ENCODE results near the gene TBC1D25. TPM values are rescaled to one million over a fixed set of nuclear protein-coding genes. Genes with fewer than 3 reads are reported as not detected.

The TBC1D25 gene
- total RNA-seq, 3 donors from 2014 or later = 15.1 to 17.4 (median 16.5) TPM

GRCh38 chrX:48591255-48591791, 51.8 kb downstream of the TBC1D25 start:
- Mint-ChIP-seq H3K4me3 (no peak overlapping the region), H3K36me3 (ENCODE audit: insufficient read depth) (no peaks in the 10 kb centered on the region), H3K27me3 (ENCODE audit: low read depth) (no peaks in the 10 kb centered on the region), H3K9me3 (no peaks in the 10 kb centered on the region), H3K4me1 (ENCODE audit: low read depth) (no peaks in the 10 kb centered on the region)
- DNase-seq (no peak), ATAC-seq (no peak)

- Mint-ChIP-seq H3K9me3 (no peaks in the 10 kb centered on the region), H3K36me3 (ENCODE audit: insufficient read depth) (no peaks in the 10 kb centered on the region), H3K4me1 (ENCODE audit: low read depth) (peaks cover 3% of the 10 kb centered on the region), H3K4me3 (no peak overlapping the region), H3K27me3 (ENCODE audit: low read depth) (no peaks in the 10 kb centered on the region)
- DNase-seq = no peak
- no peak for ATAC-seq
These were observed 53.5 kb downstream of the TBC1D25 start for GRCh38 chrX:48592971-48593370.

- DNase-seq (no peak), ATAC-seq (no peak)
- no peaks in the 10 kb centered on the region for H3K9me3 Mint-ChIP-seq
- H3K4me1 Mint-ChIP-seq (ENCODE audit: low read depth) = peaks cover 10% of the 10 kb centered on the region
- no peaks in the 10 kb centered on the region for H3K27me3 Mint-ChIP-seq (ENCODE audit: low read depth)
- H3K36me3 Mint-ChIP-seq (ENCODE audit: insufficient read depth) = no peaks in the 10 kb centered on the region
- H3K4me3 Mint-ChIP-seq = no peak overlapping the region
These were observed 56.4 kb downstream of the TBC1D25 start for GRCh38 chrX:48595929-48596328.

GRCh38 chrX:48597353-48598264, 58.1 kb downstream of the TBC1D25 start, which contains the start of gene WDR13:
Gene WDR13 (plus strand): TSS chrX:48597492. CDS start chrX:48597997, 505 bp downstream.
- peak within 1 kb of the TSS; percentile 96 for H3K4me3 Mint-ChIP-seq
- peak; percentile 91 to 94 for ATAC-seq
- H3K27me3 Mint-ChIP-seq (ENCODE audit: low read depth) = no peaks in the 10 kb centered on the region
- H3K36me3 Mint-ChIP-seq (ENCODE audit: insufficient read depth) = no peaks in the 10 kb centered on the region
- DNase-seq = peak; percentile 88
- peaks cover 10% of the 10 kb centered on the region for H3K4me1 Mint-ChIP-seq (ENCODE audit: low read depth)
- no peaks in the 10 kb centered on the region for H3K9me3 Mint-ChIP-seq

- Mint-ChIP-seq H3K36me3 (ENCODE audit: insufficient read depth) (no peaks in the 10 kb centered on the region), H3K27me3 (ENCODE audit: low read depth) (no peaks in the 10 kb centered on the region), H3K9me3 (no peaks in the 10 kb centered on the region), H3K4me3 (peak overlapping the region; percentile 96), H3K4me1 (ENCODE audit: low read depth) (peaks cover 10% of the 10 kb centered on the region)
- DNase-seq (no peak), ATAC-seq (no peak)
These were observed 59.1 kb downstream of the TBC1D25 start for GRCh38 chrX:48598614-48599013.

- Mint-ChIP-seq H3K27me3 (ENCODE audit: low read depth) (no peaks in the 10 kb centered on the region), H3K9me3 (no peaks in the 10 kb centered on the region), H3K36me3 (ENCODE audit: insufficient read depth) (peaks cover under 1% of the 10 kb centered on the region), H3K4me1 (ENCODE audit: low read depth) (peaks cover 10% of the 10 kb centered on the region), H3K4me3 (no peak overlapping the region)
- ATAC-seq = no peak
- DNase-seq = no peak
These were observed 59.8 kb downstream of the TBC1D25 start for GRCh38 chrX:48599341-48599740.

- Mint-ChIP-seq H3K4me1 (ENCODE audit: low read depth) (peaks cover 10% of the 10 kb centered on the region), H3K9me3 (no peaks in the 10 kb centered on the region), H3K36me3 (ENCODE audit: insufficient read depth) (peaks cover 3% of the 10 kb centered on the region), H3K27me3 (ENCODE audit: low read depth) (no peaks in the 10 kb centered on the region), H3K4me3 (no peak overlapping the region)
- DNase-seq (no peak), ATAC-seq (no peak)
These were observed 60.7 kb downstream of the TBC1D25 start for GRCh38 chrX:48600226-48600625.

- ATAC-seq (no peak), DNase-seq (no peak)
- H3K4me1 Mint-ChIP-seq (ENCODE audit: low read depth) = peaks cover 10% of the 10 kb centered on the region
- H3K9me3 Mint-ChIP-seq = no peaks in the 10 kb centered on the region
- peaks cover 5% of the 10 kb centered on the region for H3K36me3 Mint-ChIP-seq (ENCODE audit: insufficient read depth)
- H3K27me3 Mint-ChIP-seq (ENCODE audit: low read depth) = no peaks in the 10 kb centered on the region
- no peak overlapping the region for H3K4me3 Mint-ChIP-seq
These were observed 62.4 kb downstream of the TBC1D25 start for GRCh38 chrX:48601741-48602394.

GRCh38 chrX:48604701-48605100, 65.2 kb downstream of the TBC1D25 start:
- ATAC-seq (no peak), DNase-seq (no peak)
- H3K4me1 Mint-ChIP-seq (ENCODE audit: low read depth) = no peaks in the 10 kb centered on the region
- no peaks in the 10 kb centered on the region for H3K27me3 Mint-ChIP-seq (ENCODE audit: low read depth)
- H3K9me3 Mint-ChIP-seq = no peaks in the 10 kb centered on the region
- H3K4me3 Mint-ChIP-seq = no peak overlapping the region
- H3K36me3 Mint-ChIP-seq (ENCODE audit: insufficient read depth) = peaks cover 5% of the 10 kb centered on the region

- Mint-ChIP-seq H3K27me3 (ENCODE audit: low read depth) (no peaks in the 10 kb centered on the region), H3K9me3 (no peaks in the 10 kb centered on the region), H3K36me3 (ENCODE audit: insufficient read depth) (peaks cover 5% of the 10 kb centered on the region), H3K4me3 (no peak overlapping the region), H3K4me1 (ENCODE audit: low read depth) (no peaks in the 10 kb centered on the region)
- DNase-seq = no peak
- no peak for ATAC-seq
These were observed 66.6 kb downstream of the TBC1D25 start for GRCh38 chrX:48606091-48606490.

- Mint-ChIP-seq H3K36me3 (ENCODE audit: insufficient read depth) (no peaks in the 10 kb centered on the region), H3K4me1 (ENCODE audit: low read depth) (no peaks in the 10 kb centered on the region), H3K9me3 (no peaks in the 10 kb centered on the region), H3K4me3 (no peak overlapping the region), H3K27me3 (ENCODE audit: low read depth) (peaks cover 2% of the 10 kb centered on the region)
- ATAC-seq = no peak
- DNase-seq = no peak
These were observed 72.2 kb downstream of the TBC1D25 start for GRCh38 chrX:48611703-48612102.

Other genes with a start within 250 kb of the TBC1D25 start
- not detected for gene SSX3, start 183.0 kb upstream of the TBC1D25 start, total RNA-seq
- gene SSX4, start 156.2 kb upstream of the TBC1D25 start, total RNA-seq = not detected
- not detected for gene SSX4B, start 127.8 kb upstream of the TBC1D25 start, total RNA-seq
- gene SLC38A5, start 69.5 kb upstream of the TBC1D25 start, total RNA-seq = 100 to 1,000 TPM; 247 to 282 (median 271) TPM
- 100 to 1,000 TPM; 130 to 147 (median 134) TPM for gene FTSJ1, start 63.5 kb upstream of the TBC1D25 start, total RNA-seq
- 1 to 10 TPM; 7.5 to 10.0 (median 9.4) TPM for gene PORCN, start 30.7 kb upstream of the TBC1D25 start, total RNA-seq
- 100 to 1,000 TPM in 2 of 3 donors, 10 to 100 TPM in 1; 87.0 to 113 (median 106) TPM for gene EBP, start 17.9 kb upstream of the TBC1D25 start, total RNA-seq
- 100 to 1,000 TPM; 459 to 489 (median 484) TPM for gene RBM3, start 34.8 kb downstream of the TBC1D25 start, total RNA-seq
- gene WDR13, start 57.8 kb downstream of the TBC1D25 start, total RNA-seq = 10 to 100 TPM; 36.4 to 49.5 (median 36.9) TPM
- gene WAS, start 144.1 kb downstream of the TBC1D25 start, total RNA-seq = 10 to 100 TPM; 83.3 to 86.5 (median 86.2) TPM
- gene SUV39H1, start 157.0 kb downstream of the TBC1D25 start, total RNA-seq = 10 to 100 TPM; 21.2 to 25.5 (median 23.2) TPM
- gene GLOD5, start 222.0 kb downstream of the TBC1D25 start, total RNA-seq = not detected
- under 1 TPM; 0.27 to 0.40 (median 0.33) TPM for gene GATA1, start 246.9 kb downstream of the TBC1D25 start, total RNA-seq

Measured in activated T-cell treated with anti-CD3 and anti-CD28 coated beads, Interleukin-2, amount 50 U/mL, for 4 hours (primary cell).